ENCODE results near the gene PSMG3. TPM values are rescaled to one million over a fixed set of nuclear protein-coding genes. Genes with fewer than 3 reads are reported as not detected.
A peak's percentile ranks its signal among the peaks of the same experiment; 100 is the strongest.

Gene PSMG3
- total RNA-seq, 4 donors from 2014 or later = 38.2 to 73.2 (median 60.7) TPM

- 90 to 91% methylated on average over 18 to 19 of the region's 19 CpGs for WGBS, 2 donors
- no peak for DNase-seq (ENCODE audit: low spot score in 2 of 2)
- intact Hi-C loops (cut with DNase I; ENCODE audit: low total_unique reads) = loop anchor here (10.0 kb wide), 2 partner anchors 634 to 764 kb away; no protein-coding TSS in a partner anchor
- H3K4me3 ChIP-seq (ENCODE audit: low read depth, poor library complexity, severe bottlenecking) = no peak overlapping the region
- TF ChIP-seq CTCF (IDR thresholded peaks at IDR 0.05) (no peak), POLR2A (IDR thresholded peaks at IDR 0.05) (no peak)
Measured at GRCh38 chr7:1580422-1581030, 10.7 kb upstream of the PSMG3 start.

- intact Hi-C loops (cut with DNase I; ENCODE audit: low total_unique reads) = loop anchor here (10.0 kb wide), 3 partner anchors 635 to 895 kb away; partner anchors contain the start of gene GRIFIN
- peak in 1 of 2 donors; percentile 93 for DNase-seq (ENCODE audit: low spot score in 2 of 2)
- H3K4me3 ChIP-seq (ENCODE audit: low read depth, poor library complexity, severe bottlenecking) = no peak overlapping the region
- 28% methylated on average over 13 of the region's 14 CpGs for whole genome bisulfite sequencing, 2 donors
- TF ChIP-seq POLR2A (IDR thresholded peaks at IDR 0.05) = no peak
Measured at GRCh38 chr7:1579481-1580421, 9.9 kb upstream of the PSMG3 start.

GRCh38 chr7:1578513-1578912 lies 8.7 kb upstream of the PSMG3 start:
- no peak for DNase-seq (ENCODE audit: low spot score in 2 of 2)
- H3K4me3 ChIP-seq (ENCODE audit: low read depth, poor library complexity, severe bottlenecking) = no peak overlapping the region
- intact Hi-C loops (cut with DNase I; ENCODE audit: low total_unique reads) = loop anchor here (10.0 kb wide), 1 partner anchor 896 kb away; the partner anchor contains the start of gene GRIFIN
- no peak for TF ChIP-seq CTCF (IDR thresholded peaks at IDR 0.05)
- WGBS, 2 donors = 92 to 94% methylated on average over 6 of the region's 6 CpGs

GRCh38 chr7:1576521-1577253 lies 6.9 kb upstream of the PSMG3 start:
- intact Hi-C loops (cut with DNase I; ENCODE audit: low total_unique reads) = loop anchor here (10.0 kb wide), 1 partner anchor 898 kb away; the partner anchor contains the start of gene GRIFIN
- 75 to 76% methylated on average over 15 of the region's 15 CpGs for WGBS, 2 donors
- H3K4me3 ChIP-seq (ENCODE audit: low read depth, poor library complexity, severe bottlenecking) = no peak overlapping the region
- TF ChIP-seq CTCF (IDR thresholded peaks at IDR 0.05) = no peak
- no peak for TF ChIP-seq POLR2A (IDR thresholded peaks at IDR 0.05)
- DNase-seq (ENCODE audit: low spot score in 2 of 2) = no peak

GRCh38 chr7:1575809-1576208 lies 6.0 kb upstream of the PSMG3 start:
- no peak overlapping the region for H3K4me3 ChIP-seq (ENCODE audit: low read depth, poor library complexity, severe bottlenecking)
- DNase-seq (ENCODE audit: low spot score in 2 of 2) = no peak
- no peak for TF ChIP-seq CTCF (IDR thresholded peaks at IDR 0.05)
- TF ChIP-seq POLR2A (IDR thresholded peaks at IDR 0.05) = no peak
- intact Hi-C loops (cut with DNase I; ENCODE audit: low total_unique reads) = loop anchor here (10.0 kb wide), 1 partner anchor 899 kb away; the partner anchor contains the start of gene GRIFIN
- 84 to 88% methylated on average over 7 of the region's 7 CpGs for WGBS, 2 donors
